Psoas muscle (tissue), 8 donors: Measurements from ENCODE around the gene SULF2. TPM values are rescaled to one million over a fixed set of nuclear protein-coding genes. Genes with fewer than 3 reads are reported as not detected.
A peak's percentile ranks its signal among the peaks of the same experiment; 100 is the strongest.

Source experiments
- ATAC-seq, 4 donors: fragments of 200-7000 bp; cut with Tn5 transposase; one replicate each; pipeline ENCODE4 v1.9.1; 2020; ENCODE audit warnings: moderate library complexity in 3 of 4, mild to moderate bottlenecking in 2 of 4
- DNase-seq, 2 donors: peaks; one replicate each; pipeline ENCODE4 v3.0.0-alpha.2; 2020
- H3K27ac ChIP-seq: fragments of 200-600 bp; one replicate; pipeline ENCODE4 v1.8.0; 2022
- H3K27me3 ChIP-seq, 3 donors: fragments of 200-600 bp in 1 of 3; one replicate each; pipeline versions ENCODE4 v1.6.1 to v1.8.0; 2013 to 2022; ENCODE audit warnings: low read length in 2 of 3, mild to moderate bottlenecking in 2 of 3, moderate library complexity in 1 of 3; ENCODE audit not compliant: insufficient read depth in 3 of 3
- H3K36me3 ChIP-seq, 2 donors: fragments of 200-600 bp in 1 of 2; one replicate each; pipeline versions ENCODE4 v1.6.1 to v1.8.0; 2013 to 2022; ENCODE audit warnings: low read depth in 1 of 2, mild to moderate bottlenecking in 1 of 2, moderate library complexity in 1 of 2; ENCODE audit not compliant: insufficient read depth in 1 of 2
- H3K4me1 ChIP-seq: fragments of 200-600 bp; one replicate; pipeline ENCODE4 v1.8.0; 2022
- H3K4me3 ChIP-seq: fragments of 200-600 bp; one replicate; pipeline ENCODE4 v1.8.0; 2022; ENCODE audit warnings: mild to moderate bottlenecking
- H3K9me3 ChIP-seq: fragments of 200-600 bp; one replicate; pipeline ENCODE4 v1.8.0; 2022
- CTCF ChIP-seq: fragments of 200-600 bp; IDR thresholded peaks from one replicate; pipeline ENCODE4 v1.8.0; 2022; ENCODE audit warnings: antibody characterized with exemption
- WGBS, 3 donors: extraction: QIAGEN DNeasy Blood & Tissue Kit; methylation state at CpG; one replicate each; pipeline versions ENCODE4 v1.1.6 to v1.1.7; 2013; 5-methylcytosine and 5-hydroxymethylcytosine counted together
- intact Hi-C, 2 donors: fragments of 100-400 bp; cut with DNase I; formaldehyde crosslinking; loops; one replicate each; pipeline versions ENCODE4 v1.11.0 to v1.14.2; 2022
- polyA plus RNA-seq, 3 donors: library from polyadenylated mRNA; stranded (reverse); fragments of 200-250 nt; gene quantifications; one replicate each; pipeline ENCODE4 v1.2.3, GENCODE V29; 2013
- total RNA-seq, 4 donors: library from RNA; stranded (reverse); fragmentation: NEBNext Ultra II Directional in 2 of 4; extraction: Animal tissue kit (Norgen Biotek cat#: 25700) in 2 of 4; gene quantifications; one replicate each; pipeline versions ENCODE4 v1.2.1 to v1.2.4, GENCODE V29; 2021 to 2023
- donor health status: healthy with polysubstance abuse.
- donor health status: DM: no; HTN: no; CAD: no; lungs with moderate emphysema.
- donor health status: Bipolar disorder and iron deficiency.
- donor health status: healthy.
- donor health status: DM: yes; HTN: yes; CAD: no.
- donor health status: DM: no; HTN: no; CAD: no.
- donor health status: DM: no; HTN: no; CAD: no.
- donor health status: DM: yes; HTN: yes; CAD: no.

SULF2 gene
- total and polyA plus RNA-seq, 7 donors, result 5.3 to 23.3 (median 11.6) TPM

GRCh38 chr20:47730744-47731143 is 54.5 kb downstream of the SULF2 start:
- WGBS, 3 donors, result 64 to 90% (median 70%) methylated on average over 4 of the region's 4 CpGs
- H3K4me1 ChIP-seq, result no peaks in the 10 kb centered on the region

GRCh38 chr20:47729472-47729871 is 55.8 kb downstream of the SULF2 start:
- 95 to 96% (median 95%) methylated on average over 10 of the region's 10 CpGs for WGBS, 3 donors
- intact Hi-C loops, result no loop called here
- Histone ChIP-seq H3K36me3 (no peaks in the 10 kb centered on the region), H3K9me3 (no peaks in the 10 kb centered on the region), H3K4me3 (no peak overlapping the region), H3K27ac (no peak overlapping the region), H3K27me3 (peaks cover 0 to 1% (median 0%) of the 10 kb centered on the region in 3 donors), H3K4me1 (no peaks in the 10 kb centered on the region)
- no peak for DNase-seq
- ATAC-seq, result no peak
- TF ChIP-seq CTCF, result no peak

More at GRCh38 chr20:47730744-47731143, 54.5 kb downstream of the SULF2 start:
- no peak for DNase-seq
- peaks cover 0 to 4% (median 0%) of the 10 kb centered on the region in 3 donors for H3K27me3 ChIP-seq
- TF ChIP-seq CTCF, result no peak
- ATAC-seq, result no peak
- H3K9me3 ChIP-seq, result no peaks in the 10 kb centered on the region
- no peak overlapping the region for H3K4me3 ChIP-seq
- peaks cover 3% of the 10 kb centered on the region in 2 donors for H3K36me3 ChIP-seq
- intact Hi-C loops, result no loop called here
- no peak overlapping the region for H3K27ac ChIP-seq

GRCh38 chr20:47727909-47728361 is 57.3 kb downstream of the SULF2 start:
- no peak for DNase-seq
- no peak for ATAC-seq

GRCh38 chr20:47727170-47727880 is 58.0 kb downstream of the SULF2 start:
- peaks cover 0 to 1% (median 0%) of the 10 kb centered on the region in 3 donors for H3K27me3 ChIP-seq
- no peaks in the 10 kb centered on the region for H3K4me1 ChIP-seq
- TF ChIP-seq CTCF, result no peak
- DNase-seq (peak; percentile 42 to 64), ATAC-seq (peak; percentile 49 to 53 (median 50))
- intact Hi-C loops, result no loop called here
- peak overlapping the region; percentile 16 for H3K27ac ChIP-seq
- no peak overlapping the region for H3K4me3 ChIP-seq
- WGBS, 3 donors, result 69 to 76% (median 75%) methylated on average over 18 of the region's 18 CpGs
- H3K36me3 ChIP-seq, result no peaks in the 10 kb centered on the region
- H3K9me3 ChIP-seq, result no peaks in the 10 kb centered on the region

More at GRCh38 chr20:47727909-47728361, 57.3 kb downstream of the SULF2 start:
- intact Hi-C loops, result no loop called here
- Histone ChIP-seq H3K27ac (peak overlapping the region; percentile 16), H3K27me3 (peaks cover 0 to 1% (median 0%) of the 10 kb centered on the region in 3 donors), H3K9me3 (no peaks in the 10 kb centered on the region), H3K36me3 (no peaks in the 10 kb centered on the region), H3K4me3 (no peak overlapping the region), H3K4me1 (no peaks in the 10 kb centered on the region)
- WGBS, 3 donors, result 17 to 36% (median 25%) methylated on average over 16 to 17 of the region's 17 CpGs
- TF ChIP-seq CTCF, result no peak
